ENCODE data around the gene CDH4.

Gene CDH4

DNA sequence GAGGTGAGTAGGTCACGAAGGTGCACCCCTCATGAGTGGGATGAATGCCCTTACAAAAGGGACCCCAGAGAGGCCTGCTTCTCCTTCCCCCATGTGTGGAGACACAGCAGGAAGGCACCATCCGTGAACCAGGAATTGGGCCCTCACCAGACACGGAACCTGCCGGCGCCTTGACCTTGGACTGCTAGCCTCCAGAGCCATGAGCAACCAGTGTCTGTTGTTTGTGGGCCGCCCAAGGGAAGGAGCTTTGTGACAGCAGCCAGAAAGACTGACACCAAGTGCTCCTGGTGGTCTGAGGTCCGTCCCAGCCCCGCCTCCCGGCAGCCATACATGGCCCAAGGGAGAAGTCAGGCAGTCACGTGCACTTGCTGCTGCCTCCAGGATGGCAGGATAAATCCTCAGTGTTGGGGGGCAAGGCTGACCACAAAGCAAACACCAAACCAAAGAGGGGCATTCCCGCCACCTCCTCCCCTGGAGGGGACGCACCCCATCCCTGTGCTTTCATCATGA lies 29.3 kb downstream of the CDH4 start:
- DNase-seq (ENCODE audit: low spot score): no peak

DNA sequence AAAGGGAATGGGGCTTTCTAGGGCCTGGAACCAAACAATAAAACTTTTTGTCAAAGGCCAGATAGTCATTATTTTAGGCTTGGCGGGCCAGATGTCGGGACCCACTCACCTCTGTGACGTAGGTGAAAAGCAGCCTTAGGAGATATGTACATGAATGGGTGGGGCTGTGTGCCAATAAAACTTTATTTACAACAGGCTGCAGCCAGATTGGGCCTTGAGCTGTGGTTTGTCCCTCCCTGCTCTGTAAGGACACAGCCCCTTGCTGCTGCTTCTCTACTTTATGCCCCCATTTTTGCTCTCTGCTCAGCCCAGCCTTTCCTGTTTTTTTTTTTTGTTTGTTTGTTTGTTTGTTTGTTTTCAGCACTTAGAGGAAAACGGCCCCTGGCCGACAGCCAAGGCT lies 32.7 kb downstream of the CDH4 start:
- DNase-seq (ENCODE audit: low spot score): no peak

DNA sequence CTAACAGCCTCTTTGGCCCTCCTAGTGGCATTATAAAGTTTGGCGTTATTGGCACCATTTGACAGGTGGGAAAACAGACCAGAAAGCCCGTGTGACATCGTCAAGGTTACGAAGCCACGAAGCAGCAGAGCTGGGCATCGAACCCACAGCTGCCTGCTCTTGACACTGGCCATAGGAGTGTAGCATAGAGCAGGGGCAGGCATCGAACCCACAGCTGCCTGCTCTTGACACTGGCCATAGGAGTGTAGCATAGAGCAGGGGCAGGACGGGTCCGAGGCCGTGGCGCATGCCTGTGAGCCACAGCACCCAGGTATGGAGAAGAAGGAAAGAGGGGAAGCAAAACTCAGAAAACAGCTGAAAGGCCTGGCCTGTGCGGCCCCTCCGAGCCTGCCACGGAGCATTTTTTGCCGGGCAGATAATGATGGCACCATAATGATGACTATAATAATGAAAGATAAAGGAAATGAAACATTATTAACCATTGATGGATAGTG lies 33.1 kb downstream of the CDH4 start:
- DNase-seq (ENCODE audit: low spot score): no peak

DNA sequence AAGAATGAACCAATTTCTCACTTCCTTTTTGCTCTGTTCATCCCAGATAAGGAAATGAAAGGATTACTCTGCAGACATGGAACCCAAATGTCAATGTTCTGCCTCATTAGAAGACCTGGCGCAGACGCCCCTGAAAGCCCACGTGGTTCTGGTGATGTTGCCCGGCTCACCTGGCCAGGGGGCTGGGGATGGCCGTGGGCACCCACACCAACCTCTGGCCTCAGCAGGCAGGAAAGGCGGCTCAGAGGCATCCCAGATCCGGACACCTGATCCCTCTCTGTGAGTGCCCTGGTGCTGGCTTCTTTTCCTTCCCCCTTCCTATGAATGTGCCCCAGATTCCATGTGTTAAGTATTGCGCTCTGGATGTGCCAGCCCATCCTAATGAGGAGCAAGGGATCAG lies 33.6 kb downstream of the CDH4 start:
- DNase-seq (ENCODE audit: low spot score): no peak

DNA sequence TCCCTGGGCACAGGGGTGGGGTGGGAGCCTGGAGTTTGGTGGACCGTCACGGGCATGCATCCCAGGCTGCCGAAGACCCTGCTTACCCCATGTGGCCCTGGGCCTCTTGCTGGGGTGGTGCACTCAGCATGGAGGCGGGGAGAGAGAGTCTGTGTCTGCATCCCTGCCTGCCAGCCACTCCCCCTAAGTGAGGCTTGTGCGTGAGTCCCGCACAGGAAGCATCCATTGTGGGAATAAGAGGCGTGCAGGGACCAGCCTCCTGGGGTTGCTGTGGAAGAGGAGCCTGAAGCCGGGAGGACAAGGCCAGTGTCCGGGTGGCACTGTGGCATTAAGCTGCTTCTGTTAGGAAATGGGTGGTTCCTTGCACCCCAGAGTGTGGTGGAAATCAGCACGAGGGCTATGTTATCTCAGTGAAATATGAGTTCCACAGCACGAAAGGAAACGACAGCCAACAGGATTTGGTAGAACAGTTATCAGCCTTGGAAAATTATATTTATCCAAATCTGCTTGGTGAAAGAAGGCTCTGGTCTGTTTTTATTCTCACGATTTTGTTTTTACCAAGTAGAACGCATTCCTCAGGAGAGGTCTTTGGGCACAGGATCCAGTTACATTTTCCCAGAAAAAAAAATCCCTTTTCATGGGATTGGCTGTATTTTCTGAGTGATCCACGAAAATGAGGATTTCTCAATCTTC lies 35.7 kb downstream of the CDH4 start:
- no peak for DNase-seq (ENCODE audit: low spot score)

DNA sequence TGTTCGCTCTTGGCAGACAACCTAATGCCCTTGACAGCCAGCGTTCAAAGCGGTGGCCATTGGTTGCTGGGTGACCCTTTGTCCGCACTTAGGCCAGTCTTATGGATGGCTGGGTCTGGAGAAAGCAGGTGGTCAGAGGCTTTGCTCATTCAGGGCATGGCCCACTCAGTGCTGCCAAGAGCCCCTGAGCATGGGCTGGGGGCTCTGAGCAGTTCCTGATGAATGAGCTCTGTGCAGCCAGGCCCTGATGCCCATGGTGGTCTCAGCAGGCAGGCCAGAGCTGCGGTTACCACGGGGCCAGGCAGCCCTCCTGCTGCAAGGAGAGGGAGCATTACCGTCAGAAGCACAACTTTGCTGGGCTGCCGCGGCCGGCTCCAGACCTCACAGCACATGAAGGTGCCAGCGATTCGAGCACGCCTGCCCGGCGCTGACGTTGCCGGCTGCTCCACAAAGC lies 36.3 kb downstream of the CDH4 start:
- DNase-seq (ENCODE audit: low spot score): no peak

DNA sequence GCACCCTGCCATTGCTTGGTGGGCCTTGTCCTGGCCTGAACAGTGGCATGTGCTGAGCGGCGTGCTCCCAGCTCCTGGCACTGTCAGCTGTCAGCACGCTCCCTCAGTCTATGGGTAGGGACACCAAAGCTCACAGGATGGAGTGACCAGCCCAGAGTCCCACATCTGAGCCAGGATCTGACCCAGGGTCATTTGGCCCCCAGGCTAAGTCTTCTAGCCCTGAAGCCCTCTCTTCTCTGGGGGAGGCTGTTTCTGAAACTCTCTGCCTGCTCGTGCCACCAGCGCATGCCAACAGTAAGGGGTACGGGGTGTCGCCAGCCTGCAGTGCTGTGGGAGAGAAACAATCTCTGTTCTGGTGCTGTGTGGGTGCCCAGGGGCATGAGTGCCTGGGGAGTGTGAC lies 37.1 kb downstream of the CDH4 start:
- no peak for DNase-seq (ENCODE audit: low spot score)

DNA sequence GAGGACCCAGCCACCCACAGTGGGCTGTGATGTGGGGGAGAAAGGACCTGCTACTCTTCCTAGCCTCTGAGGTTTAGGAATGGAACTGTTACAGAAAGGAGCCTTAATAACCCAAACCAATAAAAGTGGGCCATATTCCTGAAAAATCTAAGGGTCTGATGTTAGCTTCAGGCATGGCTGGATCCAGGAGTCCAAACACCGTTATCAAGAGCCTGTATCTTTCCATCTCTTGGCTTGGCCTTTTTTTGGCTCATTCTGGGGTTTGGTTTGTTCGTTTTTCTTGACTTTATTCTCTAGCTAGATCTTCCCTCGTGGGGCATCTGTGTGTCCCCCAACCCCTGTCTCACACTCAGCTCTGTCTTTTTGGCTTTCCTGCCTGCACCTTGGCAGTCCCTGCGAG lies 38.7 kb downstream of the CDH4 start:
- DNase-seq (ENCODE audit: low spot score): no peak

DNA sequence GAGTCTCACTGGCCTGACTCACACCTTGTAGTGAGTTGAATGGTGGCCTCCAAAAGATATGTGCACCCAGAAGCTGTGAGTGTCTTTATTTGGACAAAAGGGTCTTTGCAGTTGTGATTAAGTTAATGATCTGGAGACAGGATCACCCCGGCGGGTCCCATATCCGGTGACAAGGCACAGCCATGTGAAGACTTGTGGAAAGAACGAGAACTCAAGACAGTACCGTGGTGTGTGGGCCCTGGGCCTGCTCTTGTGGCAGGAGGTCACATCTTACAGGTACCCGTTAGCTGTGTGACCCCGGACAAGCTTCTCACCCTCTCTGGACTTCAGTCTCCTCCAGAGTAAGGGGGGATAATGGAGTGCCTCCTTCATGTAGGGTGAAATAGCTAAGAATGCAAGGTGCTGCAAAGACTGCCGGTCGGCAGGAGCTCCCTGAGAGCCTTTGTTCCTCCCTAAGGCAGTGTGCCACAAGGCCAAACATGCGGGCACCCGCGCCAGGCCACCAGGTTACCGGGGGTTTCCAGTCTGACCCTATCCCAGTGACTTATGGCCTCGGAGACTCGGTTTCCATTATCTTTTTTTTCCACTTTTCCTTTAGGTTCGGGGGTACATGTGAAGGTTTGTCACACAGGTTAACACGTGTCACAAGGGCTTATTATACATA lies 39.2 kb downstream of the CDH4 start:
- DNase-seq (ENCODE audit: low spot score): no peak

DNA sequence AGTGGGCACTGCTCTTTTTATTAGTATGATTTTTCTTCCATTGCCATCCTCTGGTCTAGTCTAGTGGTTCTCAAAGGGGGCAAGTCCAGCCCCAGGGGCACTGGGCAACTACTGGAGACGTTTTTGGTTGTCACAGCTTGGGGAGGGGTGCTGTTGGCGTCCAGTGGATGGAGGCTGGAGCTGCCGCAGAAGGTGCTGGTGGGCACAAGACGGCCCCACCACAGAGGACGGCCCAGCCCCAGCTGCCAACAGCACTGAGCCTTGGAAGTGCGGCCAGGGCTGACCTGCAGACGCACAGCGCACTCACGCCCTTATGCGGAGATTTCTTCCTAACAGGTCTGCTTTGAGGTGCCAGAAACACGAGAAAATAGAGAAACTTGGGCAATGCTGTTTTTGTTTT lies 40.3 kb downstream of the CDH4 start:
- no peak for DNase-seq (ENCODE audit: low spot score)

DNA sequence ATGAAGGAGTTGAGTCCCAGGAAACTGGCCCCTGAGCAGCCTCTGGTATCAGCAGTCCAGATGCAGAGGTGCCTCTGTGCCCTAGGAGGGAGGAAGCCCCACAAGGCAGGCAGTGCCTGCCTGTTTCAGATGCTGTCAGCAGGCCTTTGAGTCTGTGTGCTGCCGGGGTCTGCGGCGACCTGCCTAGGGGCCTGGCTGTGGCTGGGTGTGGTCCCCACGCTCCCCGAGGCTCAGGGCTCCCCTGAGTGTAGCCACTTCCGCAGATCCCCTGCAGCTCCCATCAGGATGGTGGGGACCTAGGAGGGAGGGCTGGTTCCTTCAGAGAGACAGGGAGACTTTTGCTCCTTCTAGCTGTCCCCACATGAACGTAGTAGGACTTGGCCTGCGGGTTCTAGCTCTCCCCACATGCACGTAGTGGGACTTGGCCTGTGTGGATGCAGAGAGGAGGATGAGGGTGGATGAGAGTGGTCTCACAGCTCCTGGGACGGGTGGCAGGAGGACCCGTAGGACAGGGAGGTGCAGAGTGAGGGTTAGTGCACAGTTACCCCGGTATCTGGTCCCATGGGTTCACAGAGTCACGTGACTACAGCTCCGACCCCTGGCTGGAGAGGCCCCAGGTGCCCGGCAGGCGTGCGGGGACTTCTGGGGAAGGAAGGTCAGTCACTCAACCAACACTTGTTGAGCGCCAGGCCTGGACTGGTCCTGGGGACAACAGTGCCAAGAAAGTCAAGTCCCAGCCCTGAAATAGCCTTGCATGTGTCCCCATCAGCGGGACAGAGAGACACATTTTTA lies 41.0 kb downstream of the CDH4 start:
- no peak for DNase-seq (ENCODE audit: low spot score)

DNA sequence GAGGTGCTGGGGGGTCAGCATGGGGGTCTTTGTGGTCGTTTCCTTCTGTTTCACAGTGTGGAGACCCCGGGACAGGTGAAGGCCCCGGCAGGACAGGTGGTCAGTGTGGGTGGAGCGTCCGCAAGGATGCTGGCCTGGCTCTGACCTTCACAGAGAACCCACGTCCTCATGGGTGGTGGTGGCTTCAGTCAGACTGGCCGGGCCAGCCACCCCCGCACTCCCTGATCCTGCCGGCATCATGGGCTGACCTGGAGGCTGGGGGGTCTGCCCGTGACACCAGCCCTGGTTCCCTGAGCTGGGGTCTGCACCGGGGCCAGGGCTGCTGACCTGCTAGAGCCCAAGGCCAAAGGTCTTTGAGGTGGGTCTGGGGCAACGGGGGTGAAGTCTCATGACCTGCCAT lies 41.9 kb downstream of the CDH4 start:
- no peak for DNase-seq (ENCODE audit: low spot score)

DNA sequence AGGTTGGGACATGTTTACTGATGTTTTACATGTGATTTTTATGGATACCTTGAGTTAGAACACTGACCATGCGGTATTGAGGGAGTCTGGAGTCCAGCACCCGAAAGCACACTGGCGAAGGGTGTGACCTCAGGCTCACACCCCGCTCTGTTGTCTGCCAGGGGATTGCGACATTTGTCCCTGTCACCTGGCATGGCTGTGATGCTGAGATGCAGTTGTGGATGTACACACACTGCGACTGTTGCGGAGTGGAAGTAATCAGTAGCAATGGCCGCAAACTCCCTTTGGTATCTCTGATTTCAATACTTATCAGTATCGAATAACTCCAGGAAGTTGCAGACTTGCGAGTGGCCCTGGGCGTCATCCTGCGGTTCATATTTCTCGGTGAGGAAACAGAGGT lies 43.2 kb downstream of the CDH4 start:
- no peak for DNase-seq (ENCODE audit: low spot score)

DNA sequence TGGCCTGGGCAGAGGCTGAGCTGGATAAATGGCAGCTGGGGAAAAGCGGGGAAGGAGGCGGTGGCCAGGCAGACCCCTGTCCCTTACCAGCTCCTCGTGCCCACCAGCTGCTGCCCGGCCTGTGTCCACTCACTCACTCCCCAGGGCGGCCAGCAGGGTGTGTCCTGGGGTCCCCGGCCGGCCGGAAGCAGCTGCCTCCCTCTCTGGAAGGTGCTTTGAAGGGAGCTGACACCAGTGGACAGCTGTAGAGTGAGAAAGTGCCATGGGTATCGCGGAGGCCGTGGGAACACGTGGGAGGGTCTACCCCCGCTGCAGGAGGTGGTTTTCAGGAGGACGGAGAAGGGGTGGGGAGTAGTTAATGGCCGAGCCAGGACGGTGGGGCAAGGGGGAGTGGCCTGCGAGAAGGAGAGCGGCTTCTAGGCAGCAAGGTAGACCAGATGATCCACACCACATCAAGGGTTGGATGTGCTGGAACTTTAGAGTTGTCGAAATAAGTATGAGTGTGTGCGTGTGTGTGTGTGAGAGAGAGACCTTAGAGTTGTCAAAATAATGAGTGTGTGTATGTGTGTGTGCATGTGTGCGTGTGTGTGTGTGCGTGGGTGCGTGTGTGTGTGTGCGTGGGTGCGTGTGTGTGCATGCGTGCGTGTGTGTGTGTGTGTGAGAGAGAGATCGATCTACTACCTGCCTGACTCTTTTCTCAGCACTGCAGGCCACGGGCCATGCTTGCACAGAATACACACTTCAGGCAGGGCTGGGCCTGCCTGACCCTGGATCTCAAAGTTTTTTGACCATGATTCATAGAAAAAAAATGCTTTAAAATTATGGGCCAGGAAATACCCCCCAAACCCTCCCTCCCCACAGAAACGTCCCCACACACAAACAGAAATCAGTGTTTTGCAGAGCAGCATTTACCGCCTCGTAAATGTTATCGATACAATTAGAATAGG lies 43.9 kb downstream of the CDH4 start:
- no peak for DNase-seq (ENCODE audit: low spot score)

DNA sequence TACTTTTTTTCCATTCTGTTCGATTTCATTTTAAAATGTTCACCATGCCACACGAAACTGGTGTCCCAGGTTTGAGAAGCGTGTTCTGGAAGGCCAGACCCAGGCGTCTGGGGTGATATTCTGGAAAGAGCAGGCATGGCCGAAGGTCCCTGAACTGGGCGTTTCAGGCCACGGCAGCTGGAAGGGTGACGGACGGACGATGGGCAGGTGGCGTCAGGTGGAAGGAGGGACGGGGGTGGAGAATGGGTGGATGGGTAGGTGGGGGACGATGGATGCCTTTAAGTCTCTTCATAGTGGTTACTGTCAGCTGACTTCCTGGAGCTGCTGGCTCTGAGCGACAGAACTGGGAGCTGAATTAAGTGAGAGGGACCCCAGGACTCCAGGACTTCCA lies 44.6 kb downstream of the CDH4 start:
- DNase-seq (ENCODE audit: low spot score): no peak

DNA sequence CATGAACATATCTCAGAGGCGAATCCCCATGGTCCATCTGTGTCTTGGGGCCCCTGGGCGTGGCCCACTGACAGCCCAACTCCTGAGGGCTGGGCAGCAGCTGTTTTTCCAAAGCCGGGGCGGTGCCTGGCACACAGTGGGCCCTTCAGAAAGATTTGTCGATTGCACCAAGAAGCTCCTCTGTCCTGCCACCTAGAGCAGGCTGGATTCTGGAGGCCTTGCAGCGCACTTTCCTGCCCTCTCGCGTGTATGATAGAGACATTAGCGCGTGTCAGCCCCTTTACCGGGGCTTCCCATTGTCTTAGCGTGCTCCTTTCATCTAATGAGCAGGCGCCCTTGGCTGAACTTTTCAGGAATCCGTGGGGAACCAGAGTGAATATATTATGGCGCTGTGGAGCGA lies 45.4 kb downstream of the CDH4 start:
- DNase-seq (ENCODE audit: low spot score): no peak

DNA sequence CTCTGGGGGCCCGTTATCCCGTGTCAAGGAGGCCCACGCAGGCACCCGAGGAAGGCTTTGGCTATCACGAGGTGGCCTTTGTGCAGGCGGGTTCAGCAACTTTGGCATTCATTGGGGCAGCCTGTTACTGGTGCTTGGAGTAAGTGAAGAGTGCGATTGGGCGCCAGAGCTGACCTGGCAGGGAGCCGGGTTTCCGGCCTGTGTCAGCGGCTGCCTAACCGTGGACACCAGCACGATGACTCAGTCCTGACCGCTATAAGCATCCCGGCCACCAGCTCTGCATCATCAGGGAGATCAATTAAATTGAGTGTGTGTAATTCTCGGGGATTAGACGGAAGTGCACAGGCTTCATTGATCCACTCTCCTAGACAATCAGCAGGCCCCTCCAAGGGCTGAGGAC lies 45.9 kb downstream of the CDH4 start:
- no peak for DNase-seq (ENCODE audit: low spot score)

DNA sequence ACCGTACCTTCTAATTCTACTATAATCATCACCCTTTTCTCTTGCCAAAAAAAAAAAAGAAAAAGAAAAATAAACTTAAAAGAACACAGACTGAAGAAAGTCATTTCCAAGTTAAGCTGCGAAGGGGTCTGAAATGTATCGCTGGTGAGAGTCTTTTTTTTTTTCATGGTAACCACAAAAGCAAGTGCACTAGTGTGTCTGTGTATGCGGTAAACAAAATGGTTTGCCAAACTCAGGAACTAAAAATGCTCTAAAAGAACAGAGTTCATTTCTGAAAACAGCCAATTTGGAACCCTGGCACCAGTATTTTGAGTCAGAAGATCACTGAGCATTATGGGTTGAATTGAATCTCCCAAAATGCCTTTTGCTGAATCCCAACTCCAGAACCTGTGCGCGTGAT lies 46.6 kb downstream of the CDH4 start:
- no peak for DNase-seq (ENCODE audit: low spot score)

DNA sequence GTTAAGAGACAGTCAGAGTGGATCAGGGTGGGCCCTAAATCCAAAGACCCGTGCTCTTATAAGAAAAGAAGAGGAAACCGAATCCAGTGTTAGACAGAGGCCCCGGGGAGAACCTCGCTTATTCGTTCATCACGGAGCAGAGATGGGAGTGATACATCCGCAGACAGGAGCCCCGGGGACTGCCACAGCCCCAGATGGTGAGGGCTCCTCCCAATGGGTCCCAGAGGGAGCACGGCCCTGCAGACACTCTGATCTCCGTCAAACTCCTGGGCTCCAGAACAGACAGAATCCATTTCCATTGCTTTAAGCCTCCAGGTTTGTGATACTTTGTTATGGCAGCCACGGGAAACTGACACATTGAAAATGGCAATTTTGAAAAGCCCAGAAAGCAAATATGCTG lies 47.0 kb downstream of the CDH4 start:
- no peak for DNase-seq (ENCODE audit: low spot score)

DNA sequence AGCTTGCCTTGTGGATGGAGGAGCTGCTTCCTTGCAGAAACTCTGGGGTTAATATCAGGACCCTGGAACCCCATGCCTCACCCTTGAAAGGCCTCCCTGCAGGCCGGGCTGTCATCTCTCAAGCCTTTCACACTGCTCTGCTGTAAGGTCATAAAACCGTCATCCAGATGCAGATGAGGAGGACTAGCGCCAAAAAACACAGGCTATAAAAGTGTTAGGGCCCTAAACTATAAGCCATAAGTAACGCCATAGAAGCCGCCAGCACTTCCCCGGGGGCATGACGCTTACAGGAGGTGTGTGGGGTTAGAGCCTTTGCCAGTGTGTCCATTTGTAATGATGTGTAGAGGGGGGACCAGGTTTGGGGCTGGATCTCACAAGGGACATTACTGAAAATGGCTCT lies 47.6 kb downstream of the CDH4 start:
- DNase-seq (ENCODE audit: low spot score): no peak

DNA sequence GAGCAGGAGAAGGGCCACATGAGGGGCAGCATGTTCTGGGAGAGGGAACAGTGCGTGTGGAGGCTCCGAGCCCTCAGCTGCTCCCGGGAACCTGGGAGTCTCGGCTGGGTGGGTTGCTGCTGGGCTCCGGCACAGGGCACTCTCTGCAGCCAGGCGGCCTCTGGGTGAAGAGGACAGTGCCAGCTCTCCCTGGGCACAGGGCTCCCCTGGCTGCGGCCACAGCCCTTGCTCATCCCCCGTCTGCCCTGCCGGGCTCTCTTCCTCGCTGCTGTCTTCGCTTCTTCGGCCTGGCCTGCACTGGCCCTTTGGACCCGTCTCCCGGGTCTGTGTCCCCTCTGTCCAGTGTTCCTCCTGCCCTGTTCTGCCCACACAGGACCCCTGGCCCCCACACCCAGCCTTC lies 48.2 kb downstream of the CDH4 start:
- DNase-seq (ENCODE audit: low spot score): no peak

DNA sequence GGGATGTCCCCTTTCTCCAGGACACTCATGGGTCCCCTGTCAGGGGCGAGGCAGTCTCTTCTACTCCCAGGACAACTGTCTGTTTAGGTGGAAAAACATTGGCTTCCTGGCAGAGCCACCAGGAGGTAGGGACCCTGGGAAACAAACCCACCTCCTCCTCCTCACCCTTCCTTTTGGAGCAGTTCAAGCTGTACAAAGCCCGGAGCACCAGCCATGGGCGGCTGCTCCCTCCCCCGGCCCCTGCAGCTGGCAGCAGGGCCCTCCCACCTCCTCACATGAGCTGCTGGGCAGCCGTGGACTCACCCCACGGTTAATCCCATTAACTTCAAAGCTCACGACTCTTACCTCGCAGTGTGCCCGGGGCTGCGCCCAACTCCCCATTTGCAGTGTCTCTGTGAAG lies 48.6 kb downstream of the CDH4 start:
- no peak for DNase-seq (ENCODE audit: low spot score)
